ENCODE data around the gene SGCA. TPM values are rescaled to one million over a fixed set of nuclear protein-coding genes. Genes with fewer than 3 reads are reported as not detected.

Gene SGCA
- total RNA-seq, 1 experiment from 2014 or later: not detected

GRCh38 chr17:50177983-50178834, 12.4 kb downstream of the SGCA start:
- BruUV-seq (replicated peaks): no TSS peak
- H3K79me2 ChIP-seq (ENCODE audit: low read length): no peaks in the 10 kb centered on the region
- no peaks in the 10 kb centered on the region for H3F3A ChIP-seq (ENCODE audit: low read length, unreplicated experiment)
- peak; percentile 95 for ATAC-seq
- H3K9me2 ChIP-seq (replicated peaks; ENCODE audit: low read length): no peaks in the 10 kb centered on the region
- ChIA-PET CTCF (interaction anchor here (0.6 to 1.9 kb wide), 3 partner anchors 9 to 621 kb away, joined by 4 to 10 read pairs (median 4); no protein-coding TSS in a partner anchor), POLR2A (ENCODE audit: unreplicated experiment) (interaction anchor here (0.6 kb wide), 1 partner anchor 211 kb away, joined by 5 read pairs; no protein-coding TSS in a partner anchor)
- H3K27me3 ChIP-seq (ENCODE audit: low read length): no peaks in the 10 kb centered on the region
- H3K9ac ChIP-seq (ENCODE audit: low read length): peak overlapping the region; percentile 73
- peaks cover 18% of the 10 kb centered on the region for H3K4me1 ChIP-seq (ENCODE audit: insufficient read depth, low read length)
- TF ChIP-seq EZH2 (IDR thresholded peaks at IDR 0.05; ENCODE audit: low read length, unreplicated experiment) (no peak), EZH2phosphoT487 (IDR thresholded peaks at IDR 0.05; ENCODE audit: borderline replicate concordance, low read length) (peak; percentile 90)
- TF ChIP-seq, protein P1, sequence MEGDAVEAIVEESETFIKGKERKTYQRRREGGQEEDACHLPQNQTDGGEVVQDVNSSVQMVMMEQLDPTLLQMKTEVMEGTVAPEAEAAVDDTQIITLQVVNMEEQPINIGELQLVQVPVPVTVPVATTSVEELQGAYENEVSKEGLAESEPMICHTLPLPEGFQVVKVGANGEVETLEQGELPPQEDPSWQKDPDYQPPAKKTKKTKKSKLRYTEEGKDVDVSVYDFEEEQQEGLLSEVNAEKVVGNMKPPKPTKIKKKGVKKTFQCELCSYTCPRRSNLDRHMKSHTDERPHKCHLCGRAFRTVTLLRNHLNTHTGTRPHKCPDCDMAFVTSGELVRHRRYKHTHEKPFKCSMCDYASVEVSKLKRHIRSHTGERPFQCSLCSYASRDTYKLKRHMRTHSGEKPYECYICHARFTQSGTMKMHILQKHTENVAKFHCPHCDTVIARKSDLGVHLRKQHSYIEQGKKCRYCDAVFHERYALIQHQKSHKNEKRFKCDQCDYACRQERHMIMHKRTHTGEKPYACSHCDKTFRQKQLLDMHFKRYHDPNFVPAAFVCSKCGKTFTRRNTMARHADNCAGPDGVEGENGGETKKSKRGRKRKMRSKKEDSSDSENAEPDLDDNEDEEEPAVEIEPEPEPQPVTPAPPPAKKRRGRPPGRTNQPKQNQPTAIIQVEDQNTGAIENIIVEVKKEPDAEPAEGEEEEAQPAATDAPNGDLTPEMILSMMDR (conservative IDR thresholded peaks at IDR 0.05; ENCODE audit: low read depth, low read length): peak; percentile 92
- H2AFZ ChIP-seq (ENCODE audit: low read length): peak overlapping the region; percentile 67
- no peaks in the 10 kb centered on the region for H3K36me3 ChIP-seq (ENCODE audit: low read depth, low read length)
- intact Hi-C loops (cut with micrococcal nuclease): no loop called here
- H3K27ac ChIP-seq (ENCODE audit: low read length): peak overlapping the region; percentile 93
- H3K9me3 ChIP-seq (ENCODE audit: low read length): no peaks in the 10 kb centered on the region
- H3K4me3 ChIP-seq (ENCODE audit: low read length): 0 out of 2 replicates have a peak overlapping the region, but pooled peaks have one; percentile 3
- H3K4me2 ChIP-seq (ENCODE audit: low read length): peak overlapping the region; percentile 60
- DNase-seq: peak; percentile 97
- no peaks in the 10 kb centered on the region for H4K20me1 ChIP-seq (ENCODE audit: low read length)

DNA sequence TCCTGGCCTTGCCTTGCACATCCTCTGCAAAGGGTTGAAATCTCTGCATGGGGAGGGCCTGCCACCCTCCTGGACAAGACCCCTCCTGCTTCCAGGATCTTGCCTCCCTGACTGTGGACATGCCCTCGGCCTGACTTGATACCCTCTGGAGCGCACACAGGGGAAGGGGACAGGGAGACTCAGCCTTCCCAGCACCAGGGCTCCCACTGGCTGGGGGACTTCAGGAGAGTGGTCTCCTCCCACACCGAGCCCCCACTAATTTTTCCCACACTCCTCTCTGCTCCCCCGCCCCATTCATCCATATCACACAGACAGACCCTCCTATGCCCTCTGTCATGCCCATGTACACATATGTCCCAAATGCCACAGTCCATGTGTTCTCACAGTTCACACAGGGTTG, 14.3 kb downstream of the SGCA start:
- TF ChIP-seq, protein P1 (conservative IDR thresholded peaks at IDR 0.05; ENCODE audit: low read depth, low read length): no peak
- TF ChIP-seq EZH2 (IDR thresholded peaks at IDR 0.05; ENCODE audit: low read length, unreplicated experiment) (no peak), EZH2phosphoT487 (IDR thresholded peaks at IDR 0.05; ENCODE audit: borderline replicate concordance, low read length) (no peak)
- H3F3A ChIP-seq (ENCODE audit: low read length, unreplicated experiment): no peaks in the 10 kb centered on the region
- no peaks in the 10 kb centered on the region for H3K9me2 ChIP-seq (replicated peaks; ENCODE audit: low read length)
- no peak overlapping the region for H2AFZ ChIP-seq (ENCODE audit: low read length)
- intact Hi-C loops (cut with micrococcal nuclease): no loop called here
- H3K36me3 ChIP-seq (ENCODE audit: low read depth, low read length): no peaks in the 10 kb centered on the region
- DNase-seq (no peak), ATAC-seq (no peak)
- H3K9ac ChIP-seq (ENCODE audit: low read length): no peak overlapping the region; the same call in 1 of the 2 replicates
- ChIA-PET CTCF (no interaction called here), POLR2A (ENCODE audit: unreplicated experiment) (no interaction called here)
- no TSS peak for BruUV-seq (replicated peaks)
- no peaks in the 10 kb centered on the region for H4K20me1 ChIP-seq (ENCODE audit: low read length)
- no peak overlapping the region for H3K4me2 ChIP-seq (ENCODE audit: low read length)
- peaks cover 18% of the 10 kb centered on the region for H3K4me1 ChIP-seq (ENCODE audit: insufficient read depth, low read length)
- no peaks in the 10 kb centered on the region for H3K9me3 ChIP-seq (ENCODE audit: low read length)
- no peak overlapping the region for H3K27ac ChIP-seq (ENCODE audit: low read length)
- H3K4me3 ChIP-seq (ENCODE audit: low read length): no peak overlapping the region
- H3K79me2 ChIP-seq (ENCODE audit: low read length): no peaks in the 10 kb centered on the region
- H3K27me3 ChIP-seq (ENCODE audit: low read length): no peaks in the 10 kb centered on the region

DNA sequence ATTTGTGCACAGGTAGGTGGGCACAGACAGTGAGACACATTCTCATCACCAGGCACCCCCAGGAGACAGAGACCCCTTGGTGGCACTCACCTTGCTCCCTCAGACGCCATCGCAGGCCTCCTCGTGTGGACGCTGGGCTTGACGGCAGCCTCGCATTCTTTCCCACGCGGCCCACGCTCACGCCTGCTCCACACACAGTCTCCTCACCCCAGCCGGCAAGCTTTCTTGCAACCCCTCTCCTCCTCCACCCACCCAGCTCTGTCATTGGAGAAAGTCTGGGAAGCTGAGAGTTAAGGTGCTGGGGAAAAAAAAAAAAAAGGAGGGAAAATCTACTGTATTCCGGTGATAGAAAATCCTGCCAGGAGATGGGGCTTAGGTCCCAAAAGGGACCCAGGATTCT, 14.8 kb downstream of the SGCA start:
- ATAC-seq (no peak), DNase-seq (no peak)
- no peaks in the 10 kb centered on the region for H3K79me2 ChIP-seq (ENCODE audit: low read length)
- H3K9me2 ChIP-seq (replicated peaks; ENCODE audit: low read length): no peaks in the 10 kb centered on the region
- intact Hi-C loops (cut with micrococcal nuclease): no loop called here
- no peaks in the 10 kb centered on the region for H3F3A ChIP-seq (ENCODE audit: low read length, unreplicated experiment)
- H3K4me3 ChIP-seq (ENCODE audit: low read length): no peak overlapping the region
- no peak overlapping the region for H3K27ac ChIP-seq (ENCODE audit: low read length)
- H3K27me3 ChIP-seq (ENCODE audit: low read length): no peaks in the 10 kb centered on the region
- peaks cover 18% of the 10 kb centered on the region for H3K4me1 ChIP-seq (ENCODE audit: insufficient read depth, low read length)
- no peak overlapping the region for H3K9ac ChIP-seq (ENCODE audit: low read length)
- TF ChIP-seq, protein P1 (conservative IDR thresholded peaks at IDR 0.05; ENCODE audit: low read depth, low read length): no peak
- TF ChIP-seq EZH2phosphoT487 (IDR thresholded peaks at IDR 0.05; ENCODE audit: borderline replicate concordance, low read length) (no peak), EZH2 (IDR thresholded peaks at IDR 0.05; ENCODE audit: low read length, unreplicated experiment) (no peak)
- H4K20me1 ChIP-seq (ENCODE audit: low read length): no peaks in the 10 kb centered on the region
- no peaks in the 10 kb centered on the region for H3K36me3 ChIP-seq (ENCODE audit: low read depth, low read length)
- no TSS peak for BruUV-seq (replicated peaks)
- CTCF ChIA-PET: no interaction called here
- no peaks in the 10 kb centered on the region for H3K9me3 ChIP-seq (ENCODE audit: low read length)
- POLR2A ChIA-PET (ENCODE audit: unreplicated experiment): no interaction called here
- no peak overlapping the region for H3K4me2 ChIP-seq (ENCODE audit: low read length)
- no peak overlapping the region for H2AFZ ChIP-seq (ENCODE audit: low read length)
